Activated CD4-positive, CD25-positive, alpha-beta regulatory T cell treated with anti-CD3 and anti-CD28 coated beads, Interleukin-2, amount 50 U/mL, for 16 hours (primary cell): Measurements from ENCODE around the gene ARFGEF2.
"Not testable (repeated sequence)": the region's sequence is repeated elsewhere in the genome, so short reads cannot be mapped to it uniquely, and the experiment has no call there.

Experiments
- DNase-seq: peaks from one replicate; pipeline ENCODE4 v3.0.0-alpha.2; 2020; ENCODE audit warnings: low read depth, low spot score

Gene ARFGEF2

DNA sequence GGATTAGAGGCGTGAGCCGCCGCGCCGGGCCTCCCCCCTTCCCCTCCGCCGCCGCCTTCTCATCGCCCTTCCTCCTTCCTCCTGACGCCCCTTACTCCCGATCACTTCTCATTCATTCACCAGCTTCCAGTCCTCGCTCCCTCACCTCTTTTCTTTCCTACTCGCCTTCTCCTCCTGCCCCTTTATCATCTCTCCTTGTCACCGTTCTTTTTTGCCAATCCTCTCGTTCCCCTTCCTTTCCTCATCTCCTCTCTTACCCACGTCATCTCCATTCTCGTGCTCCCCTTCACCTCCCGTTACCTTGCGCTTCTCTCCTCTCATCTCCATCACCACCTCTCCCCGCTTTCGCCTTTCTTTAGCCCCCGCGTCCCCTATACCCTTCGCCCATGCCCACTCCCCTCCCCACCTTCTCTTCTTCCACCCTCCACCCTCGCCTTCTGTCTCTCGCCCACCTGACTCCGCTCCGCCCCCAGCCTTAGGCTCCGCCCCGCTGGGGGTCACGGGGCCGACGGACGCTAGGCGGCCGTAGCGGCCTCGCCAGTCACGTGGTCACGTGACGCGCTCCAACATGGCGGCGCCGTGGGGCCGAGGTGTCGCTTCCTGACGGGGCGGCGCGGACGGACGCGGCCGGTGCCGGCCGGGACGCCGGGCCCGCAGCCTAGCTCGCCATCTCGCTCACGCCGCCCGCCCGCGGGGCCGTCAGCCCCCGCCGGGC is at the start of gene ARFGEF2:
ARFGEF2 (plus strand) TSS at position 544 of the 715 bp plus-strand sequence. CDS start 179 bp downstream, outside the sequence.
- peak; percentile 83 for DNase-seq

DNA sequence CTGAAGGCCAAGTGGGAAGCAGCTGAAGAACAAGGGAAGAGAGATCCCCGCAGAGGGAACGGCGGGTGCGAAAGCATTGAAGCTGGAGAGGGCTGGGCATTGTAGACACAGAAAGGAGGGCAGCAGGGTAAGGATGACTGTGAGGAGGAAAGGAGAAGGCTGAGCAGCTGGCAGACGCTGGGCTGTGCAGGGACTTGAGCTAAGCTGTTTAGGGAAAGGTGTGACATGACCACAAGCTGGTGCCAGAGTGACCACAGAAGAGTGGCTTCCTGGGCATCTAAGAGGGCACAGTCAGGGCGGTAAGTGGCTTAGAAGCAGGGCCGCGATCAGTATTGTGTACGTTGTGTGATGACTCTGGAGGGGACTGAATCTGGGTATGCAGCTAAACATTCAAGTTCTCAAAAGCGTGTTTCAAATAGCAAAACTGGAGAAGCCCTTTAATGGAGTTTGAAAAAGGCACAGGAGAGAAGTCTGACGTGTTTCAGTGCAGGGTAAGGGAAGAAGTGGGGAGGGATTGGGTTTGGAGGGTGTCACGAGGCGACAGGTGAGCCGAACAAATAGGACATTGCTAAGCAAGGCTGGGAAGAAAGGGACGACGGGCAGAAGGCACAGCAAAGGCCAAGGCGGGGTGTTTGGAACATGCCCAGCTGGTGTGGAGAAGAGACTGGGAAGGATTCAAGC is 46.1 kb upstream of the ARFGEF2 start:
- no peak for DNase-seq

DNA sequence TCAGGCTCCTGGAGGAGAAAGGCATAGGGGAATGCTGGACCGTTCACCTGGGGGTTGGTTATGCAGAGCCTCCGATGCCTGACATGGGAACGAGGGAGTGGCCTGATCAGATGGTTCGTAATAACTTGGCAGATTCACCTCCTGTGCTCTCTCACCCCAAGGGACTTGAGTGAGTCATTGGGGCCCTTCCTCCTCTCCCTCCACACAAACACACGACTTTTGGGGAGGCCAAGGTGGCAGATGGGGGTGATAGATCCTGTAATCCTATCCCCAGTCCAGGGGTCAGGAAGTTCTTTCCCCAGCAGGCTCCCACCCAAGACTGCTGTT is 45.6 kb upstream of the ARFGEF2 start:
- no peak for DNase-seq

DNA sequence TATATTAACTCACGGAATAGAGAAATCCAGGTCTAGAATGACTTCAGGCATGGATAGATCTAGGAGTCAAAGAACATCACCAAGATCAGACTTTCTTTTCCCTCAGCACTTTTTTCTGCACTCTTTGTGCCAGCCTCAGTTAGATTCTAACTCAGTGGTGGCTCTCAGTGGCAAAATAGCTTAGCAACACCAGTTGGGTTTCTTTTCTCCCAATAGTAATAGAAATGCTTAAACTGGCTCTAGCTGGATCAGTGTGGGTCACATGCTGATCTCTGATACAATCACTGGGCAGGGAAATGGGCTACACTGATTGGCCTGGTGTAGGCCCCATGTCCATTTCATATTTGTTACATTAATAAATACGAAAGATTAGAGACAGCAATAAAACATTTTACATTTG is 44.2 kb upstream of the ARFGEF2 start:
- DNase-seq: no peak

DNA sequence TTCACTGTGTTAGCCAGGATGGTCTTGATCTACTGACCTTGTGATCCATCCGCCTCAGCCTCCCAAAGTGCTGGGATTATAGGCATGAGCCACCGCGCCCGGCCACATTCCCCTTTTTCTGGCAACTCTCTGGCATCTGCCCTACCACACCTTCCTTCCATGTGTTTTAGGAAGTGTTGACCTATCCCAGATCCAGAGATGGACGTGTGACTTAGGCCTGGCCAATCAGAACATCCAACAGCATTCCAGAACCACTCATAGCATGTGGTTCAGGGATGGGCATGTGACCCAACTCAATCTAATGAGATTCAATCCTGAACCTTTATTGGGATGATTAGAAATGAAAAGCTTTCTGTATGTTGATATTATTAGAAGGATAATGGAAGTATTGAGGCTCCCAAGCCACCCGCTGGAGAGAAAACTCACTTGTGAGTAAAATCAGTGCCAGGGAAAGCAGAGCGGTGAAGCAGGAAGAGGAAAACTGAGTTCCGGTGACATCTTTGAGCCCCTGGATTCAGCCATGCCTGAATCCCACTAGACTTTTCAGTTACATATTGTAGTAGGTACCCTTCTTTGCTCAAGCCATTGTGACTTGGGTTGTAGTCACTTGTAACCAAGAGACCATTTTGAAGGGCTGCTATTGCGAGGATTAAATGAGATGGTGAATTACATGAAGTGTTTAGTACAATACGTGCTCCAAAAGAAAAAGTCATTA is 42.8 kb upstream of the ARFGEF2 start:
- DNase-seq: no peak

DNA sequence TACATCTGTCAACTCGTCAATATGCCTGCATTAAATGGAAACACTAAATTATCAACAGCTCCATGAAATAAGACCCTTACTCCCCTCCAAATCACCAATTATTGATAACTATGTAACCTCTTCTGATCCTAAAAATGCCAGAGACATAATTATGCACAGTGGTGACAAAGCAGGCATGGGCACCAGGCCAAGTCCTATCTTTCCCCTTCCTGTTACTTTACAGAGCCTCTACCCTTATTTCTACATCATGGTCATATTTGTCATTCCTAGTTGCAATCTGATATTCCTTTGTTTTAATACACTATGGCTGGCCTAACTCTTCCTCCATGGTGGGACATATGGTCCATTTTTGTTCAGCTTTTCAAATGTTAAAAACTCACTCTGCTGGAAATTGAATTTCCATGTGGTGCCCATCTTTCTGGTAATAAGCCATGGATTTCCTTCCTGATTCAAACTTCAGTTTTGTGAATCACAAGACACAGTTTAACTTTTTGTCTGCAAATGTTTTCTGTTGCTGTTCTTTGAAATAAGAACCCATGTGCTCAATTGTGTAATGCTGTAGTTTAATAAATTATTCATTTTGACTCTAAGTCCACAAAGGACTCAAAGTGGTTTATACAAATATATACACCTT is 41.8 kb upstream of the ARFGEF2 start:
- no peak for DNase-seq

DNA sequence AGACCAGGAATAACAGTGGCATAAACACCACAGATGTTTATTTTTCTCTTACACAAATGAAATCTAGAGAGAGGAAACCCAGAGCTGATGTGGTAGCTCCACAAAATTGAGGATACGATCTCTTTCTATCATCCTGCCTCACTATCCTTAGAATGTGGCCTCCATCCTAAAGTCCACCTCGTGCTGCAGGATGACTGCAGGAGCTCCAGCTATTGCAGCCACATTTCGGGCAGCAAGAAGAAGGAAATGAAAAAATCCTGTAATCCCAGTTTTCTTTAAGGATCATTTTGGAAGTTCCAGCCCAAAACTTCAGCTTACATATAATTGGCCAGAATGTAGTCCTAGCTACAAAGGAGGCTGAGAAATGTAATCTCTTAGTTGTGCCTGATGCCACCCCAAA is 41.2 kb upstream of the ARFGEF2 start:
- no peak for DNase-seq

DNA sequence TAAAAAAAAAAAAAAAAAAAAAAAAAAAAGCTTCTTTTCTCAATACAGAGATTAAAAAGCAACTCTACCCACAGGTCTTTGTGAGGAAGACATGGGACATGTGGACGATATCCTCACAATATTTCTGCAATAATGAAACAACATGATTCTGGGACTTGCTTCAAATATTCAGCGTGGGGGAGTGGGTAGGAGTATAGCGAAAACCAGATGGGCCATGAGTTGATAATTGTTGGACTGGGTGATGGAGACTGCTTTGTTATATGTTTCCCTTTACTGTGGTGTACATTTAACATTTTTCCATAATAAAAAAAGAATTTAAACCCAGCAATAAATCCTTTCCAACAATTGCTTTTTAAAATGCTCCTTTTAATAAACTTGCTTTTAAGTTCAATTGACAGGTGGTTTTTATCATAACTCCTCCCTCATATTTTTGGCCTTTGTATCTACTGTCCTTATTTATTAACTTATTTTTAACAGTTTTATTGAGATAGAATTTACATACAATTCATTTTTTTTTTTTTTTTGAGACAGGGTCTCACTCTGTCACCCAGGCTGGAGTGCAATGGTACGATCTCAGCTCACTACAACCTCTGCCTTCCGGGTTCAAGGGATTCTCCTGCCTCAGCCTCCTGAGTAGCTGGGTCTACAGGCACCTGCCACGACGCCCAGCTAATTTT is 40.4 kb upstream of the ARFGEF2 start:
- DNase-seq: no peak

DNA sequence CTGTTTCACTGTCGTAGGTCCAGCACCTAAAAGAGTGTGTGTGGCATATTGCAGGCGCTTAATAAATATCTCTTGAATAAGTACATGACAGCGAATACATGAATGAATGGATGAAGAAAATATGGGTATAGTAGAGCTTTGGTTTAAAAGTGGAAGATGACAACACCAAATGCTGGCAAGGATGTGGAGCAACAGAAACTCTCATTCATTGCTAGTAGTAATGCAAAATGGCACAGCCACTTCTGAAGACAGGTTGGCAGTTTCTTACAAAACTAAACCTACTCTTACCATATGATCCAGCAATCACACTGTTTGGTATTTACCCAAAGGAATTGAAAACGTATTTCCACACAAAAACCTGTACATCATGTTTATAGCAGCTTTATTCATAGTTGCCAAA is 36.3 kb upstream of the ARFGEF2 start:
- DNase-seq: no peak

DNA sequence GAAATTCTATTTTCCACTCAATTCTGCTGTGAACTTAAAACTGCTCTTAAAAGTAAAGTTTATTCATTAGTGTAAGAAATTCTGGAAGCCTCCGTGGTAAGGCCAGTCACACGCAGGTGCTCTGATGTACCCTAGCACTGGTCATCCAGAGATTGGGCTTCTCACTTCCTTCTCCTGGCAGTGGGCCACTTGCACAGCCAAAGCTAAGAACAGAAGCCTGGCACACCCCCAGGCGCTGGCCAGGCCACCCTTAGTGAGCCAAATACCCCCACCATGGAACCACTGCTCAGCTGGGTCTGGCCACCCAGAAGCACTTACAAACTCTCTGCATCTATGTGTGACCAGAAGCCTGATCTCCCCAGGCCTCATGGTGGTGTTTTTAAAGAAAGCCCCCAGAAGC is 35.3 kb upstream of the ARFGEF2 start:
- no peak for DNase-seq

DNA sequence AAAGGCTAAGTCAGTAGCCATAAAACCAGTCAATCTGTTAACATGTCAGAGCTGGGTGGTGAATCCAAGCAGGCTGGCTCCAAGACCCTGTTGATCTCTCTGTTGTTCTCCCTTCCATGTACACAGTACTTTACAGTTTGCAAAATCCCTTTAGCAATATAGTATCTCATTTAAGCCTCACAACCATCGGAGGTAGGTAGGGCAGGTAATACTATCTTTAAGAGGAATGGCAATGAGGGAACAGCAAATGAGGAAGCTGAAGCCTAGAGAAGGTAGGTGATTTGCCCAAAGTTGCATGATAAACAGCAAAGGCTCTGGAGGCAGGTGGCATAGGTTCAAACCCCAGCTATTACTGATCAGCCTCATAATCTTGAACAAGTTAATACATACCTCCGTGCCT is 34.7 kb upstream of the ARFGEF2 start:
- DNase-seq: no peak

DNA sequence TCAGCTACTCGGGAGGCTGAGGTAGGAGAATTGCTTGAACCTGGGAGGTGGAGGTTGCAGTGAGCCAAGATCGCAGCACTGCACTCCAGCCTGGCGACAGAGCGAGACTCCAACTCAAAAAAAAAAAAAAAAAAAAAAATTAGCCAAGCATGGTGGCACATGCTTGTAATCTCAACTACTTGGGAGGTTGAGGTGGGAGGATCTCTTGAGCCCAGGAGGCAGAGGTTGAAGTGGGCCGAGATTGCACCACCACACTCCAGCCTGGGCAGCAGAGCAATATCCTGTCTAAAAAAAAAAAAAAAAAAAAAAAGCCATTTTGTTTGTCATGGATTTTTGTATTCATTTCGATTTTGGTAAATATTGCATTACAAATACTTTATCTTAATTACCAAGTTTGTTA is 33.0 kb upstream of the ARFGEF2 start:
- DNase-seq: not testable (repeated sequence)

DNA sequence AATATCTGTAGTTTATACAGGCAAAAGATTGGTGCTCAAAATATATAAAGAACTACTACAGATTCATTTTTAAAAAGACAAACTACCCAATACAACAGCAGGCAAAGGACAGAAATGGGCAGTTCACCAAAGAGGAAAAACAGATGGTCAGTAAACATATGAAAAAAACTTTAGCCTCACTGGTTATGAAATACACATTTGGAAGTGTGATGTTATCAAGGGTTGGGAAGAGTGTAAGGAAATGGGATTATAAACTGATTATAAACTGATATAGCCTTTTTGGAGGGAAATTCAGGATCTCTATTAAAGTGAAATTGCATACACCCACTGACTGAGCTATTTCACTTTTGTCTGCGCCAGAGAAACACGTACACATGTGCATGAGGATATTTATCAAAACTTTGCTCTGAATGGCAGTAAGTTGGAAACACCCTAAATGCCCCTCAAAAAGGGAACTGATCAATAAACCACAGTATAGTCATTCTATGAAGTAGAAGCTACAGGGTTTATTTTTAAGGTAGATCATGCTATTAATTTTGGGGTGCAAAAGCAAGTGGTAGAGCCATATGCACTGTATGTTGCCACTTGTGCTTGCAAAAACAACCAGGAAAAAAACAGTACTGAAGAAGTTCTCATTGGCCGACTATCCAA is 32.2 kb upstream of the ARFGEF2 start:
- no peak for DNase-seq

DNA sequence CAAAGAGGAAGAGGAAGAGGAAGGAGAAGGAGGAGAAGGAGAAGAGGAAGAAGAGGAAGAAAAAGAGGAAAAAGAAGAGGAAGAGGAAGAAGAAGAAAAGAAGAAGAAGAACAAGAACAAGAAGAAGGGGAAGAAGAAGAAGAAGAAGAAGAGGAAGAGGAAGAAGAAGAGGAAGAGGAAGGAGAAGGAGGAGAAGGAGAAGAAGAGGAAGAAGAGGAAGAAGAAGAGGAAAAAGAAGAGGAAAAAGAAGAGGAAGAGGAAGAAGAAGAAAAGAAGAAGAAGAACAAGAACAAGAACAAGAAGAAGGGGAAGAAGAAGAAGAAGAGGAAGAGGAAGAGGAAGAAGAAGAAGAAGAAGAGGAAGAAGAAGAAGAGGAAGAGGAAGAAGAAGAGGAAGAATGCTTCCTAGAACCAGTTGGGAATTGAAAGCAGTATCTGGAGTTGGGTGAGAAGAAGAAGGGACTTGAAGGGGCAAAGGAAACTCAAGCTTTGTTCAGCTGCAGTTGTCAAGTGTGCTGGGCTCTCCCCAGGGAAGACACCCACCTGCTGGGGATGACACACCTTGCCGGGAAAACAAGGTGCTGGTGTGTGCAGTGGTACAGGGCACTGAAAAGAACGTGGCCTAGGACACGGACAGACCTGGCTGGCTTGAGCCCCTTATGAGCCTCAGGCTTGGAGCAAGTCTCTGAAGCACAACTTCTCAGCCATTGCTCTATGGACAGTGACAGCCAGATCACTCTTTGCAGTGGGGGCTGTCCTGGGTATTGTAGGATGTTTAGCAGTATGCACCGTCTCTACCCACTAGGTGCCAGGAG is 30.1 kb upstream of the ARFGEF2 start:
- no peak for DNase-seq

DNA sequence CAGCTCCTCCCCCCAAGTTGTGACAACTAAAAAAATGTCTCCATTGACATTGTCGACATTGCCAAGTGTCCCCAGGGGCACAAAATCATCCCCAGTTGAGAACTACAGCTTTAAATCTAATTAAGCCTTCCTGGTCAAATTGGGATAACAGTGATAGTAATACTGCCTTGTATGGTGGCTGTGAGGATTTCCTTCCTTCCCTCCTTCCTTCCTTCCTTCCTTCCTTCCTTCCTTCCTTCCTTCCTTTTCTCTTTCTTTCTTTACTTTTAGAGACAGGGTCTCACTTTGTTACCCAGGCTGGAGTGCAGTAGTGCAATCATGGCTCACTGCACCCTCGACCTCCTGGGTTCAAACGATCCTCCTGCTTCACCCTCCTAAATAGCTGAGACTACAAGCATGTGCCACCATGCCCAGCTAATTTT is 29.5 kb upstream of the ARFGEF2 start:
- no peak for DNase-seq

DNA sequence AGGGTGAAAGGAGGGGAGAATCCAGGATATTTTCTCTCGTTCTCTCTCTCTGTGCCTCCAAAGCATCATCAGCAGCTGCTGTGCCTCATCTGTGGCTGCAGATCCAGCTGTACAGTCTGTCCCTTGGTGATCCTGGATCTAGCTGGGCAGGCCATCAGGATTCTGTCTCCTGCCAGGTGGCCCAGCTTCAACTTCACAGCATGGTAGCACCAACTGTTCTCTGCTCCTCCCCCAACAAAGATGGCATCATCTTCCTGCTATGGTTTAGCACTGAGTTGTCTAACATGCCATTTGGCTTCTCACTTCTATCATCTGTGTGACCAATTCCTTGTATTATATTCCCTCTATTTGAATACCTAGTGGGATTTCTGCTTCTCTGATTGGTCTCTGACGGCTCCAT is 28.6 kb upstream of the ARFGEF2 start:
- DNase-seq: no peak

DNA sequence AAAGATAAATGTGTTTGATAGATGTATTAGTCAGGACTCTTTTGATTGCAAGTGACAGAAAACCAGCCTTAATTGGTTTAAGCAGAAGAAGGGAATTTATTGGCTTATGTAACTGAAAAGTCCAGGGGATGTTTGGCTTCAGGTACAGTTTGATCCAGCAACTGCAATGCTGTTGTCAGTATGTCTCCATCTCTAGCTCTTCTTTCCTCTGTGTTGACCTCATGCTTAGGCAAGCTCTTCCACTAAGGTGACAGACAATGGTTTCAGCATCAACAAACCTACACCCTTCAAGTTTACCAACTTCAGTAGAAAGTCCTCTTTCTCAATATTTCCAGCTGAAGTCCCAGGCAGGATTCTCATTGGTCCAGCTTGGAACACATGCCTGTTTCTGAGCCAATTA is 28.1 kb upstream of the ARFGEF2 start:
- DNase-seq: no peak

DNA sequence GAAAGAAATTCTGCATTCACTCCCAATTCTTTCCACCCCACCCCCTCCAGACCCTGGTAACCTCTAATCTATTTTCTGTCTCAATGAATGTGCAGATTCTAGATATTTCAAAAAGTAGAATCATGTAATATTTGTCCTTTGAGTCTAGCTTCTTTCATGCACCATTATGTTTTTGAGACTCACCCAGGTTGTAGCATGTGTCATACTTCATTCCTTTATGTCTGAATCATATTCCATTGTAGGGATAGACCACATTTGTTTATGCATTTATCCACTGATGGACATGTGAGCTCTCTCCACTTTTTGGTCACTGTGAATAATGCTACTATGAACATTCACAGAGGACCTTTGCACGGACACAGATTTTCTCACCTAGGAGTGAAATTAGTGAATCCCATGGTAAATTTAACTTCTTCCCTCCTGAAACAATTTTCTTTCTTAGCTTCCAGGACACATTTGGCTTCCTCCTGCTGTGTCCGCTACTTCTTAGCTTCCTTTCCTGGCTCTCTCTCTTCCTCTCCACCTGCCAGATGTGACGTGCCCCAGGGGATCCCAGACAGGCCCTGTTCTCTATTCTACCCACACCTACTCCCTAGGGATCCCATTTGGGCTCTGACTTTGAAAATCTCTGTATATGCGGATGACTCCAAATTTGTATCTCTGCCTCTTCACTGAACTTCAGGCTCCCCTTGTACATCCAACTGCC is 24.1 kb upstream of the ARFGEF2 start:
- DNase-seq: no peak

DNA sequence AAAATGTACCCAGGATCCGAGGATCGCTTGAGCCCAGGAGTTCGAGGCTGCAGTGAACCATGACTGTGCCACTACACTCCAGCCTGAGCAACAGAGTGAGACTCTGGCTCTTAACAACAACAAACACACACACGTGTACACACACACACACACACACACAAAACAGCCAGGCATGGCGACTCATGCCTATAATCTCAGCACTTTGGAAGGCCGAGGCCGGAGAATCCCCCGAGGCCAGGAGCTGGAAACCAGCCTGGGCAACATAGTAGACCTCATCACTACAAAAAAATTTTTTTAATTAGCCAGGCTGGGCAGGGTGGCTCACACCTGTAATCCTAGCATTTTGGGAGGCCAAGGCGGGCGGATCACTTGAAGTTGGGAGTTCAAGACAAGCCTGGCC is 23.3 kb upstream of the ARFGEF2 start:
- DNase-seq: no peak
